HG03432 (cell line): Measurements from ENCODE around the gene TMED7.

Source experiments
- ATAC-seq: cut with Tn5 transposase; IDR thresholded peaks from one replicate; pipeline ENCODE4 v1.9.1; 2021; ENCODE audit warnings: mild to moderate bottlenecking, moderate library complexity; ENCODE audit not compliant: unreplicated experiment

The TMED7 gene

GRCh38 chr5:115584501-115584900, 41.3 kb downstream of the TMED7 start:
- ATAC-seq = no peak

DNA sequence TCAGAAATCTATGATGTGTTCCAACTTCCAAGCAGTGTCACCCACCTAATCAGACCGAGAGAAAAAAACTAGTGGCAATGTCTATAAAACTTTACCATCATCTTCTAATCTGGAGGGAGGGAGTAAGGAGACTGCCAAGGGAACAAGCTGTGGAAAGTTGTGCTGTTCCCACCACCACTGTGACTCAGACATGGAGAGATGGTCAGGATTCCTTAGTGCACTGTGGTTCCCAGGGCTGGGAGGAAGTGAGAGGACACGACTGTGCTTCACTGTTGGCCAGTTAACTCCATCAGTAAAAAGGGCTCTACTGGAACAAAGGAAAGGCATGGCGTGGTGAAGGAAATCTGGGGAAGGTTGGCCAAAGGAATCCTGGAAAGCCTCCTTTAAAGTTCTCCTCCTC, 42.4 kb downstream of the TMED7 start:
- no peak for ATAC-seq

GRCh38 chr5:115580941-115581340, 44.9 kb downstream of the TMED7 start:
- ATAC-seq = no peak

- ATAC-seq = peak; percentile 67
These were observed 46.1 kb downstream of the TMED7 start for GRCh38 chr5:115579747-115580173.

DNA sequence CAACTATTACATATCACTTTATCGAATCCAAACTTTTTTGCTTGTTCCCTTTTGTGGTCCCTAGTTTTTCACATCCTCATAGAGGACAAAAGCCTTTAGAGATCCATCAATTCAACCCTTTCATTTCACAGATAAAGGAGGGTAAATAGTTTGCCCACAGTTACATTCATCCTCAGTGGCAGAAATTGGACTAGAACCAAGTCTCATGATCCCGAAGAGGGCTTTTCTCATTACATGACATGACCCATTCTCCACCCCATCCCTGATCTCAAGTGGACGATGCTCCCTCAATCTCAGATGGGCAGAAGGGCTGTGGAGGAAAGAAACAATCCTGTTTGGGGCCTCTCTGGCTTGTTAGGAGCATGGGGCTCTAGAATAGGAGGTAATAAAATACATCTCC, 46.6 kb downstream of the TMED7 start:
- ATAC-seq = no peak

GRCh38 chr5:115578657-115579056, 47.2 kb downstream of the TMED7 start:
- ATAC-seq = peak; percentile 62

DNA sequence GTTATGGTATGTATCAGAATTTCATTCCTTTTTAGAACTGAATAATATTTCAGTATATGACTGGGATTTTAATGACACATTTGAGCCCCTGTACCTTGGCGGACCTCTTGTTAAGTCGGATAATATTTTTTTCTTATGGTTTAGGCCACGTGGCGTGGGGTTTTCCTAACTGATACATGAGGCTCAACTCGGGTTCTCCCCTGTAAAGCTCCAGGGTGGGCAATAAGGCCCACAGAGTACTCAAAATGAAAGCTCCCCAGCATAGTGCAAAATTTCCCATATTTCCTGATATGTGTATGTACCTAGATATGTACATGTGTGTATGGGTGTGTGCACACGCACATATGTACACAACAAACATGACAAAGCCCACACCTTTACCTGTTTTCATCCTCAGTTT, 48.1 kb downstream of the TMED7 start:
- ATAC-seq = peak; percentile 20

- no peak for ATAC-seq
These were observed 48.5 kb downstream of the TMED7 start for GRCh38 chr5:115577329-115577728.

DNA sequence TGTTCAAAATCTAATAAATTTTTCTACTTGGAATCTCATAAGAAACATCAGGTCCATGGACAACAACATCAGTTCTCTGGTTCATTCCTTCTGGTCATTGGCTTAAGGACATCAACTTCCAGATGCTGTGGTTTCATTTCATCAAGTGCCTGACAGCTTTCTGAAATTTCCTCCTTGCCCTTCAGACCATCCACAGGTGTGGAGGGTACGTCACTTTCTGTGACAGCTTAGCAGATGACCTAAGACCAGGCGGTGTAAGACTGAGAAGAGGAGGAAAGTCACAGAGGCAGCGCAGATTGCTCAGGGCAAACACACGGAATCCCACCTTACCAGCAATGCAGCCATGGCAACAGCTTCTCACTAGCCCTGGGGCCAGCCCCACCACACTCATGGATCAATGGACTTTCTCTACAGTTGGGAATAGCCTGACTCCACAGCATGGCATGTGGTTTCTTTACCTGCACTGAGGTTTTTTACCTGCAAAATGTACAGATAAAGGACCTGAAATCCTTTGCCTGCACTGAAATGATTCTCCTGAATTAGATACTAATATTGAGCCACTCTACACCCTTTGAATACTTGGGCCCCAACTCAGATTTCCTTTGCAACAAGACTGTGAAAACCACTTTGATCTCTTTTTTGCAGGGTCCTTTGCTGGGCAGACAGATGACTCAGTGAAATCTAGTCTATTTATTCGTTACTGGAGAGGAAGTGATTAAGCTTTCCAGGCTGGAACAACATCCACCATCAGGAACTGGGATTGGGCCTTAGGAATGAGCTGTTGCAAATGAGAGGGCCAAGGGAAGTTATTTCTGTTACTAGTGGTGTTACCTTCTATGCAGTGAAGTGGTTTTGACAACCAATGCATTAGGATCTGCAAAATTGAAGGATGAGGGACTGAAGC, 50.4 kb downstream of the TMED7 start:
- no peak for ATAC-seq

- no peak for ATAC-seq
These were observed 52.7 kb downstream of the TMED7 start for GRCh38 chr5:115573133-115573532.

DNA sequence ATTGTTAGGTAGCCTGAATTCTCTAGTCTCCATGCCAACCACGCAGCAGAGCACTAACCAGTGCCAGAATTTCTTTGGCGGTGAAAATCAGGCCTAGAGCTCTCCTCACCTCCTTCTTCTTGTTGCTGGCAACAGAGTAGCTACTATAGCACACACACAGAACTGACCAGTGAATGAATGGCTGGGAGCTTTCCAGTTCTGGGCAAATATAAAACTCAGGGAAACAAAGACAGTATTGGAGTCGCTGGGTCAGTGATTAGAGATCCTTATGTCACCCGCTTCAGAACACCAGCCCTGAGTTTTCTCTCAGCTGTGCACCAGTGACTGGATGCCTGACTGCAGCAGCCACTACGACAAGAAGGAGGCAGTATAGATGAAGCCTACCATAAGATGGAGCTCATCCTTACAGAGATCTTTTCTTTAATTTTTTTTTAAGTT, 54.4 kb downstream of the TMED7 start:
- no peak for ATAC-seq

- no peak for ATAC-seq
These were observed 57.2 kb downstream of the TMED7 start for GRCh38 chr5:115568668-115569067.

DNA sequence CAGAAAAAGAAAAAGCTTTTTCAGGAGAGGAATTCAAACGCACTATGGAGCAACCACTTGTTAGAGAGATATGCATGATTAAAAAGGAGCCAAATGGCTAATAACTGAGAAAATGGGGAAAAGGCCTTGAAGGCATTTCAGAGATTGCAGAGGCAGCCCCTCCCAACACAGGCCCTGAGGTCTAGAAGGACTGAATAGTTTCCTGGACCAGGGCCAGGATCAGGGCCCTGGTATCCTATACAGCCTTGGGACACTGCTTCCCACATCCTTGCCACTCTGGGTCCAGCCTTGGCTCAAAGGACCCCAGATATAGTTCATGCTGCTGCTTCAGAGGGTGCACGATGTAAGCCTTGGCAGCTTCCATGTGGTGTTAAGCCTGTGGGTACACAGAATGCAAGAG, 60.6 kb downstream of the TMED7 start:
- no peak for ATAC-seq
